Activated naive CD4-positive, alpha-beta T cell treated with anti-CD3 and anti-CD28 coated beads, Interleukin-2, amount 50 U/mL, for 16 hours (primary cell): ENCODE data around the gene STS.

ENCODE experiments used
- DNase-seq: peaks from one replicate; pipeline ENCODE4 v3.0.0-alpha.2; 2020

STS gene

DNA sequence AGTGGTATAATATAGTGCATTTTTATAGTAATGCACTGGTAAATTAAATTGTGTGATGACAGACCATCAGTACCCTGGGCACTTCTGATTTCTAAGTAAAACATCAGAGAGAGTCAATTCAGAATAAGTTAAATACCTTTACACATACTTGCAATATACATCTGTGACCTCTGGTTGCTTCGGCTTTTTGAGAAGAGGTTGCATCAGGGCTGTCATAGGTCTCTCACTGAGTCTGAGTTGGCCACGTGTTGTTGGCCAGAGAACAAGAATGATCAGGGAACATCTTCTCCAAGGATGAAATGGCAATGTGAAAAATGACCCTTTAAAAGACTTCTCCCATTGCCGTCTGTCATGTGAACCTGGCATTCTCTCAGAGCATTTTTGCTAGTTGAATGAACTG lies 37.3 kb downstream of the STS start:
- no peak for DNase-seq

DNA sequence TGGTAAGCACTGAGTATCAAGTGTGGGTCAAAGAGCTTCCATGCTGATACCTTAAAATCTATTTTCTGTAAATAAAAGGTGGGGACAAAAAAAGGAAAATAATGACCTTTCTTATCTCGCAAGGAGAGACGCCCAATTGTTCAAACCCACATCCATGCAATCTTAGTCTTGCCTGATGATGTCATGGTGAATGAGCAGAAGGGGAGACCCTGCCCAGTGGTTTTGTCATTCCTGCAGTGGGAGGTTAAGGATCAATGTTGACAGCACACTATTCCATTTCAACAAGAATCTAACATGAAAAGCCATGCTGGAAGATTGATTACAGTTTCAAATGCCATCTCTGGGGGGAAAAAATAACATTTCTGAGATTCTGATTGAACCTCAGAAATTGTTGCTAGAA lies 41.2 kb downstream of the STS start:
- DNase-seq: no peak

DNA sequence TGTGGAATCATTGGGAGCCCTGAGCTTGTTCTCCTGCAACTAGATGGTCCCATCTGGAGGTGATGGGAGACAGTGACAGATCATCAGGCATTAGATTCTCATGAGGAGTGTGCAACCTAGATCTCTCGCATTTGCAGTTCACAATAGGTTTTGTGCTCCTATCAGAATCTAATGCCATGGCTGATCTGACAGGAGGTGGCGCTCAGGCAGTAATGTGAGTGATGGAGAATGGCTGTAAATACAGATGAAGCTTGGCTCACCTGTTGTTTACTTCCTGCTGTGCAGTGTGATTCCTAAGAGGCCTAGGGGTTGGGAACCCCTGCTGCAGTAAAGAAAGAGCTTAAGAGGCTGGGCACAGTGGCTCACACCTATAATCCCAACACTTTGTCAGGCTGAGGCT lies 42.6 kb downstream of the STS start:
- DNase-seq: no peak

DNA sequence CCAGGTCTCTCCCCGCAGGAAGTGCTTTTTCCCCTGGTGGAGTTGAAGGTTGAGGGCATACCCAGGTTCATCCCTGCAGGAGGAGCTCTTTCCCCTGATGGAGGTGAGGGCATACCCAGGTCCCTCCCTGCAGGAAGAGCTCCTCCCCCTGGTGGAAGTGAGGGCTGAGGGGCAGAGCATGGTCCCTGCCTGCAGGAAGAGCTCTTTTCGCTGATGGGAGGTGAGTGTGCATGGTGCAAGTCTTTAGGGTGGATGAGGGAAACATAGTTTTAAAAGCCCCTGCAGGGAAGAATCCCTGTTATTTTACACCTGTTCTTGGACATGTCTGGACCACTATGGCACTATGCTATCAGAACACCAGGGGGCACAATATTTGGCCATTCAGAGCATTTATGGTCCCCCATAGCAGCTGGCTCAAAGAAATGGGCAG lies 44.2 kb downstream of the STS start:
- no peak for DNase-seq

DNA sequence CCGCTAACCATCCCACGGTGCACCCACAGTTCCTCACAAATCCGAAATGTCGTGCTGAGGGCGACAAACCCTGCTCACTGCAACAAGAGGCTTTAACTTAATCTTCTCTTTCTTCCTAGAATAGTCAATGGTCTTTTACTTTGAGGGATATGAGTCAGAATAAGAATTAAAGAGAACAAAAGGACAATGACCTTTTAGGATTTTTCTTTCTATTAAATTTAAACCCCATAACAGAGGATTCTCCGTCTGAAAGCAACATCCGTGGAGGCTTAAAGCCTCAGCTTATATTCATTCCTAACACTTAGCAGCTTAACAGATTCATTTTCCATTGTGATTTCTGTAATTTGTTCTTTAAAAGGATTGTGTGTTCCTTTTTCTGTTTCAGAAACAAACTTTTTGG lies 45.4 kb downstream of the STS start:
- no peak for DNase-seq

DNA sequence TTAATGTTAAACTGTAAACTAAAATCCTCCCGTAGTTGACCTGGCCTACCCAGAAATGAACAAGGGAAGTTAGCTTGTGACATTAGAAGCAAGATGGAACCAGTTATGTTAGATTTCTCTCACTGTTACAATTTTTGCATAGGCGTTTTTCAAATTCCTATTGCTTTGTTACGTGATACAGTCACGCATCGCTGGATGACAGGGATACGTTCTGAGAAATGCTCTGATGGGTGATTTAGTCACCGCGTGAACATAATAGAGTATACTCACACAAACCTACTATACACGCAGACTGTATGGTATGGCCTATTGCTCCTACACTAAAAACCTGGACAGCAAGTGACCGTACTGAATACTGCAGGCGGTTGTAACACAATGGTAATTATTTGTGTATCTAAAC lies 47.1 kb downstream of the STS start:
- DNase-seq: no peak
